Measurements from ENCODE around the gene AQP5.

AQP5 gene

DNA sequence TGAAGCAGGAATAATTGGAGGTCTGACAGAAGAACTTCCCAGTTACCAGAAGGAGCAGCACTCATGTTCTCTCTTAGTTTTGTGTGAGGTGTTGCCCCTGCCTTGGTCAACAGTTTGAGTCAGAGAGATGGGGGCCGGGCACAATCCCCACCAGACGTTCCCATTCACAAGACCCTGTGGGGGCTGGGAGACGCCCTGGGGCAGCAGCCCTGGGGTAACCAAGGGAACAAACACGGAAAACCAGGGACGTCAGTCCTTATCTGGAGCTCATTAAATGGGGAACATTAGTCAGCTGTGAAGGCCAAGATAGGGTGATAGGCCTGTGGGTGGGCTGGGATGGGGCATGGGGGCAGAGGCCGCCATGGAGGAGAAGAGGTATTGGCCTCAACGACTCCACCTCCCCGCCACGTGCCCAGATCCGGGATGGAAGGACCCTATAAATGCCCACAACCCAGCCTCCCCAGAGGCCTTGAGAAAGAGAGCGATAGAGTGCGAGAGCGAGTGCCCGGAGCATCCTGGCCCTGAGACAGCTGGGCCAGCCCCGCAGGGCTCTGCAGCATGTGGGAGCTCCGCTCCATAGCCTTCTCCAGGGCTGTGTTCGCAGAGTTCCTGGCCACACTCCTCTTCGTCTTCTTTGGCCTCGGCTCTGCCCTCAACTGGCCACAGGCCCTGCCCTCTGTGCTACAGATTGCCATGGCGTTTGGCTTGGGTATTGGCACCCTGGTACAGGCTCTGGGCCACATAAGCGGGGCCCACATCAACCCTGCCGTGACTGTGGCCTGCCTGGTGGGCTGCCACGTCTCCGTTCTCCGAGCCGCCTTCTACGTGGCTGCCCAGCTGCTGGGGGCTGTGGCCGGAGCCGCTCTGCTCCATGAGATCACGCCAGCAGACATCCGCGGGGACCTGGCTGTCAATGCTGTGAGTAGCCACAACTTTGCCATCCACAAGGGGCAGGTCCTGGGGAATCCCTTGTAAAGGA, 11.1 kb upstream of the AQP5 start, which contains the start of gene AQP2:
TSS of gene AQP2 (plus strand) at position 465 of the 979 bp plus-strand sequence. CDS start at position 559, 94 bp downstream.
- no peak for DNase-seq (ENCODE audit: low read depth)

DNA sequence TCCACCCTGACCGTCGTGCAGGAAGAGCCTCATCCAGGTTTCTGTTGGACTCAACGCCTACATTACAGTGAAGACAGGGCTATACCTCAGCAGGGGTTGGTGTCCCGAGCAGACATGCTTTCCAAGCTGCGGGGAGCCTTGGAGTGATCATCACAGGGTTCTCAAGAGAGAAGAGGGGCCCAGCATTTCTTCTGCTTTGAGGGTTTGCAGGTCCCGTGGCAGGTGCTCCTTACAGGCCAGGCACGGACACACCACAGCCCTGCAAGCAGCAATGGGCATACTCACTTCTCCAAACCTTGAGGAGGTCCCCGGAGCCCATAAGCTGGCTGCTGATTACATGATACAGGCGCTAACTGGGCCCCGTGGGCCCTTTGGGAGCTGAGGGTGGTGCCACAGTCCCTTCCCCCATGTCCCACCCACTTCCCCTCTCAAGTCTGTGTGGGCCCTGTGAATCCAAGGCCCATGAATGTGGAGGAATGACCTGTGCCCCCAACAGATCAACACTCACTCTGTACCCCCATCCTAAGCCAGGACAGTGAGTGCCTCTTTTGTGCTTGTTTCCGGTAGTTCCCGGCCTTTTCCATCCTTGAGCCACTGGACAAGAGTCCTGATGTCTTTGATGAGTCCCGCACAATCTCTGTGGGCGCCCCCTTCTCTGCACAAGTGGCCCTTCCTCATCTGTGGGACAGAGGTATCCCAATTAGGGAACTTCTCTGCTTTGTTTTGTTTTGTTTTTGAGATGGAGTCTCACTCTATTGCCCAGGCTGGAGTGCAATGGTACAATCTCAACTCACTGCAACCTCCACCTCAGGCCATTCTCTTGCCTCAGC, 10.0 kb upstream of the AQP5 start:
- no peak for DNase-seq (ENCODE audit: low read depth)

DNA sequence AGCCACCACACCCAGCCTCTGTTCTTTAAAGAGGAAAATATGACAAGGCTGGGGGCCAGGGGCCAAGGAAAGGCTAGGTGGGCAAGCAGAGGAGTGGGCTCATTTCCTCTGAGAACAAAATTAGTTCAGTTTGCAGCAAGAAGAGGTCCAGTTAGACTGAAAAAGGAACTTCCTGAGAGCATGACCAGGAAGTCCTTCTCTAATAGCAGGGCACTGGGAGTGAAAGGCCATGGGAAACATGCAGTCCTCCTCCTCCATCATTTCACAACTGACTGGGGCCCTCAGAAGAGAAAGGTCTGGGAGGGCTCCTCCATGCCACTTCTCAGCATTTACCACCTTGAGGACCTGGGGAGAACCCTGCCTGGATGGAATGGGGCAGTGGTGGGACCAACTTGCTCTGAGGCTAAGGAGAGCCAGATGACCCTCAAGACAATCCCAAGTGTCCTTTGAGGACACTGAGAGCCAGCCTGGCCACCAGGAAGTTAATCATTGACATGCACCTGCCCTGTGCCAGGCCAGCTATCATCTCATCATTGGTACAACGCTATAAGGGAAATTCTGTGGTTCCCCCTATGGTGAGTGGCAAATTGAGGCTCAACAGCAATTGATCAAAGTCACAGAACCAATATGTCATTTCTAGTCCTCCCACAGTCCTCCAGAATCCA, 9.1 kb upstream of the AQP5 start:
- DNase-seq (ENCODE audit: low read depth) = no peak

DNA sequence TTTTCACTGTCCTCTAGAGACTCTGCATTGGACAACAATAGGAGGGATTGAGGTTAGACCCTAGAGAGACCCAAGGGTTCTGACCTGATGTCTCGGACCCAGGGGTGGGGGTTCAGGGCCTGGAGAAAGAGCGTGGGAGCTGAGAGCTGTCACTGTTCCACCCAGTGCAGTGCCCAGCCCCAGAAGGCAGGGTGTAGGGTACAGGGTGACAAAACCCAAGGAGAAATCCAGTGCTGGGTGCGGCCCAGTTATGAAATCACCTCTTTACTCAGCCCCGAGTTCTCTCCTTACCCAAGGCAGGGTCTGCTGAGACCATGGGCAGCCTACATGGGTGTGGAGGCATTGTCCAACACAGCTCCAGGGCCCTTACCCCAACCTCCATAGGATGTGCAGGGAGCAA, 8.5 kb upstream of the AQP5 start:
- no peak for DNase-seq (ENCODE audit: low read depth)

DNA sequence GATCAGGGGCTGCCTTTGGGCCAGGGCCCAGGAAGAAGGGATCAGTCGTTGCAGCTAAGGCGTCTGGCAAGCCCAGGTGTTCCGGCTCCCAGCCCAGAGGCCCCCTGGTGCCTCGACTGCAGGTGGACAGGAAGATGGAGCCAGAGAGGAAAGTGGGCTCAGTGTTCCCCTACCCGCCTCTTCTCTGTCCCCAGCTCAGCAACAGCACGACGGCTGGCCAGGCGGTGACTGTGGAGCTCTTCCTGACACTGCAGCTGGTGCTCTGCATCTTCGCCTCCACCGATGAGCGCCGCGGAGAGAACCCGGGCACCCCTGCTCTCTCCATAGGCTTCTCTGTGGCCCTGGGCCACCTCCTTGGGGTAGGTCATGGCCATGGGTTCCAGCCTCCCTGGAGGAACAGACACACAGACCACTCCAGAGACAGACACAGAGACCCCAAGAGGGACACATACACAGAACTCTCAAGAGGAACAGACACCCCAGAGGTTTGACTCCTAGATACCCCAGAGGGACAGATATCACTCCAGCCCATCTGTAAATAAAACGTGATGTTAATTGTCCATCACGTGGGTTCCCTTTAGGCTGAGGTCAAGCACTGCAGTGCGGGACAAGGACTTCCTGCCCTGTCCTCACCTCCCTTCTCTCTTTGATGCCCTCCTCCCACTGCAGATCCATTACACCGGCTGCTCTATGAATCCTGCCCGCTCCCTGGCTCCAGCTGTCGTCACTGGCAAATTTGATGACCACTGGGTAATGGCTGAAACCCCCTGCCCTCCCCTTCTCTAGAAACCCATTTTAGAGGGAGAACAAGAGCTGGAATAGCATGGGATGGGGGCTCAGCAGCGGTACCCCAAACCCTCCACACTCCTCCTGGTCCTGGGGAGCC, 7.5 kb upstream of the AQP5 start:
- DNase-seq (ENCODE audit: low read depth) = no peak

DNA sequence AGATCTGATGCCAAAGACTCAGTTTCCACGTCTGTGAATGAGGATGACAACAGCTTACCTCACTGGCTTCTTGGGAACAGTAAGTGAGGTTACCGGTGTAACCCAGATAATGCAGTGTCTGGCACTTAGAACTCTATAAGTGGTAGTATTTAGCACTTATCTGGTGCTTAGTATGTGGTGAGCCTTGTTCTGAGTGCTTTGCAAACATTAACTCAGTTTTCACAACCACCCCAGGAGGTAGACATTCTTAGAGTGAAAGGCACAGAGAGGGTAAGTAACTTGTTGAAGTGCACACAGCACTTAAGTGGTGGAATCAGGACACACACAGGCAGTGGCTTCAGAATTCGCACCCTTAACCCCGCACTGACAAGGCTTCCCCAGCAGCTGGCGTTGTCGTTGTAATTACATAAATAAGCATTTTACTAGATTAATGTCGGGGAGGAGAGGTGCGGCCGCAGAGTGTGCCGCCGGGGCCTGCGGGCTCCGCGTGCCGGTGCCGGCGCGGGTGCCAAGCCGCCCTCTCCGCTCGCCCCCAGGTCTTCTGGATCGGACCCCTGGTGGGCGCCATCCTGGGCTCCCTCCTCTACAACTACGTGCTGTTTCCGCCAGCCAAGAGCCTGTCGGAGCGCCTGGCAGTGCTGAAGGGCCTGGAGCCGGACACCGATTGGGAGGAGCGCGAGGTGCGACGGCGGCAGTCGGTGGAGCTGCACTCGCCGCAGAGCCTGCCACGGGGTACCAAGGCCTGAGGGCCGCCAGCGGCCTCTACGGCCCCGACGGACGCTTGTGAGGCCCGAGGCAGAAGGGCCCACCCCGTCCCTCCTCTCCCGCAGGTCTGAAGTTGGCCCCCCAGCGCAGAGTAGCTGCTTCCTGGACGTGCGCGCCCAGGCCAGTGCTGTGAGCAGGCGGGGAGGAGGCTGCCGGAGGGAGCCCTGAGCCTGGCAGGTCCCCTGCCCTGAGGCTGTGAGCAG, 6.5 kb upstream of the AQP5 start:
- no peak for DNase-seq (ENCODE audit: low read depth)

DNA sequence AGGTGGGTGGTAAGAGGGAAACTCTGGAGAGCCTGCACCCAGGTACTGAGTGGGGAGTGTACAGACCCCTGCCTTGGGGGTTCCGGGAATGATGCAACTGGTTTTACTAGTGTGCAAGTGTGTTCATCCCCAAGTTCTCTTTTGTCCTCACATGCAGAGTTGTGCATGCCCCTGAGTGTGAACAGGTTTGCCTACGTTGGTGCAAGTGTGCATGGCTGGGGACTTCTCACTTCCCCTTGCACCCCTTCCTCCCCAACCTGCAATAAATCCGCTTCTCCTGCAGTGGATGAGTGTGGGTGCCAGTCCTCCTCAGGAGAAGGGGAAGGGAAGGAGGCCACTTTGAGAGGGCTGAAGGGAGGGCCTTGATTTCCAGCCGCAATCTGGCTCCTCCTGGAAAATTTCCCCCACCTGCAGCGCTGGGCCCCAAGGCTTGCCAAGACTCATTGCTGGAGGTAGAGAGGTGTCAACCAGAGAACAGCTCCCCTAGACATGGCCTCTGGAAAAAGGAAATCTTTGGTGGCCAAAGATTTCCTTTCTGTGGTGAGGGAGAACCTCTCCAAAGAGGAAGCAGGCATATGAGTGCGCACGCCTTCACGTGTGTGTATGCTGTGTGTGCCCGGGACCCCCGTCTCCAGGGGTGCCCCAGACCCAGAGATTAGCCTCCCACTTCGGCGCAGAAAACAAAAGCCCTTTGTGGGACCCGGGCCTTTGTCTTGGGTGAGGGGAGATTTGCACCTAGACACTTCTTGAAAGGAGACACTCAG, 5.6 kb upstream of the AQP5 start:
- DNase-seq (ENCODE audit: low read depth) = no peak

DNA sequence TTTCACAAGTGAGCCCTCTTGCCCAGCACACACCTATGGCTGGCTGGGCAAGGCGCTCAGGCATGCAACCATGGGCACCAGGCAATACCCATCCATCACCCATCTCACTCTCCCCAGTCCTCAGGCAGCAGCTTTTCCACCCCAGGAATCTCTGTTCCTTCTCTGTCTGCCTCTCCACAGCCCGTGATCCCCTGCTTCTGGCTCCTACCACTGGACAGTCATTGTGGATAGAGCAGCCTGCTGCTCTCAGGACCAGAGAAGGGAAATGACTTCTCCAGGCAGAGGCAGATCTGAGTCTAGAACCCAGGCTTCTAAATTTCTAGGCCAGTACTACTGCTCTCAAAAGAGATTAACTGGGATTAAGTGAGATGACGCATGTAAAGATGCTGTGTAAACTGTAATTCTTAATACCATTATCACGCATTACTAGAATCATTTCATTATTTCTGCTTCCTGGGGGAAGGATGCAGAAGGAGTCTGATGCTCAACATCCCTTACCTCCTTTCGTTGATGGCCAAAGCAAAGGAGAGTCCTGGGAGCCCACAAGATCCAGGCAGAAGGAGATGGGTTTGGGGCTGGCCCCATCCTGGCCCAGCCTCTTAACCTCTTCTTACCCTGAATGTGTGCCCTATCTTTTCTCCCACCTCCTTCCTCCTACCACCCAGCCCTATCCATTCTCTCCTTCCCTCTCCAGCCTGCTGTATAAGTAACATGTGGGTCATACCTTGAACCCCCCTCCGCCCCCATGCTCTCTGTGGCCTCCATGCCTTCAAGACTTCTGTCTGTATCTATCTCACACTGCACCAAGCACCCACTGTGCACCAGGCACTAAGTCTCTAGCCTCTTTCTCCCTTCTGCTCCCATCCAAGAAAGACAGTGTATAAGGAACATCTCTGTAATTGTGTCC, 4.8 kb upstream of the AQP5 start:
- no peak for DNase-seq (ENCODE audit: low read depth)

DNA sequence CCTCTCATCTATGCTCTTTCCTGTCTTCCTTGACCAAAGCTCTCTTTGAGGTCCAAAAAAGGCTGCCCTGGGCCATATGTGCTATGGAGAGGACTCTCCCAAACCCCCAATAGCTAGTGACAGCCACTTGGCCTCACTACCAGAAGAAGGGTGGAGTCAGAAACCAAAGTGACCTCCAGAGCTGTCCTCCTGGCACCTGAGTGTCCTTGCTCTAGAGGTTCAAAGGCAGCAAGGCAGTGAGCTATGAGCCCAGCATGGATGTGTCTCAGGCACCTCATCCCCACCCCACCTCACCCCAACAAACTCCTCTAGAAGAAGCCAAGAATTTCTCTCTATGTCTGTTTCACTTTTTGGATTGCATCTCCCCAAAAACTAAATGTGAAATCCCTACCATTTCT, 4.1 kb upstream of the AQP5 start:
- DNase-seq (ENCODE audit: low read depth) = no peak

DNA sequence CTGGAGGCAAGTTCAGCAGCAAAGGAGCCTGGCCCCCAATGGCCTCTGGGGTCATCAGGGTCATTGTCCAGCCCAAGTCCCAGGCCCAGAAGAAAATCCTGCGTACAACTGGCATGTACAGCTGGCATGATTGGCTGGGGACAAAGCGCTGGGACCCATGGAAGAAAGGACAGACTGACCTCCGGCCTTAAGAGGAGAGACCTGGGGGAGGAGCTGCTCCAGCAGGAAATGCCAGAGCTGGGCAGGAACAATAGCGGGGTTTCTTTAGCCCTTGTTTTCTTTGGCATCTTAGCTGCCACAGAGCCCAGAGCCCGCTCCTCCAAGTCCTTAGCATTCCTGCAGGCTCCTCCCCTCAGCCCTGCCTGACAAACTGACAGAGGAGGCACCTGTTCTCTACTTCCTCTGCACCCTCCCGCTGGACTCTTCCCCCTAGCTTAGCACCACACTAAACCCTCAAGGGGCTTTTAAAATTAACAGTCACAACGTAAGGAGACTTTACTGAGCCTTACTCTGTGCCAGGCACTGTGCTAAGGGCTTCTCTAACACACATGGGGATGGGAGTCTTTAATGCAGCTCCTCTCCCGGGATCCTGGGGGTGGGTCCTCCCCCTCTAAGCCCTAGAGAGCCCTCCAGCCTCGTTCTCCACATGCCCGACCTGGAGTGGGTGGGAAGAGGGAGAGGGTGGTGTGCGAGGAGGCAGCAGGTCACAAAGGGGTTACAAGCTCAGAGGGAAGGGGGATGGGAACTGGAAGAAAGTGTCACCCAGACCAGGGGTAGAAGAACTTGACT, 1.8 kb upstream of the AQP5 start:
- peak; percentile 73 for DNase-seq (ENCODE audit: low read depth)

DNA sequence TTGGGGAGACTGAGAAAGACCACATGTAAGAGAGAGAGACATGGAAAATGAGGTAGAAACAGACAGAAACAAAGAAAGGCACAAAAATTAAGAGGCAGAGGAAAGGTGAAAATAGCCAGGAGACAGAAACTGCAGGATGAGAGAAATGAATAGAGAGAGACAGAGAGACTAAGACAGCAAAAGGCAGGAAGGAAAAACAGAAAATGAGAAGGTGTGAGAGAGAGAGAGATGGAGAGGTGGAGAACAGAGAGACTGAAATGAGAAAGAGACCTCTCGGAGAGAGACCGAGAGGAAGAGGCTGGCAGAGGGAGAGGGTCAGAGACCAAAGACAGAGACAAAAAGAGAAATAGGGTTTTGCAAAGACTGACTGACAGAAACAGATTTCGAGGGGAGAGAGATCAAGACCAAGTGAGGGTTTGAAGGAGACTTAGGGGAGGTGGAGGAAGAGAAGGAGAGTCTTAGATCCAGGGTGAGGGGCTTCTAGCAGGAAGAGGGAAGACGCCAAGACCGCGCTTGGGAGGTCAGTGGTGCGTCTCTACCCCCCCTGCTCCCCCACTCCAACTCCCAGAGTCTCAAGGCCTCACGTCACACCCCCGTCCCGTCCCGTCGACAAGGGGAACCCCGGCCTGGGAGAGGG, 1.1 kb upstream of the AQP5 start:
- DNase-seq (ENCODE audit: low read depth) = no peak

DNA sequence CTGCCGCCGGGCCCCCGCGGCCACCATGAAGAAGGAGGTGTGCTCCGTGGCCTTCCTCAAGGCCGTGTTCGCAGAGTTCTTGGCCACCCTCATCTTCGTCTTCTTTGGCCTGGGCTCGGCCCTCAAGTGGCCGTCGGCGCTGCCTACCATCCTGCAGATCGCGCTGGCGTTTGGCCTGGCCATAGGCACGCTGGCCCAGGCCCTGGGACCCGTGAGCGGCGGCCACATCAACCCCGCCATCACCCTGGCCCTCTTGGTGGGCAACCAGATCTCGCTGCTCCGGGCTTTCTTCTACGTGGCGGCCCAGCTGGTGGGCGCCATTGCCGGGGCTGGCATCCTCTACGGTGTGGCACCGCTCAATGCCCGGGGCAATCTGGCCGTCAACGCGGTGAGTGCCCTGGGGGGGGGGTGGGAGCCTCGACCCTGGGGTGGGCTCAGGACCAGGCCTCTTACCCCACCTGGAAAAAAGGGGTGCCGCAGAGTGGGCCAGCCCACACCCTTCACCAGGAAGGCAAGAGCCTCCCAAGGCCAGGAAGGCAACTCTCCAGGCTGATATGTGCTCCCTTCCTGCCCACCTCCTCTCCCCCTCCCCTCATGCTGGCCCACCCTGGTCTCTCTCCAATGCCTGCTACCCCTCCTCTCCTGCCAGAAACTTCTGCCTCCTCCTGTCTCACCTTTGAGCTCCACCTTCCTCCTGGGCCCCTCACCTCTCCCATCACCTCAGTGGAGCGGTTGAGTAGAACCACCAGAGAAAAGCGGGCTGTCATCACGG, 507 bp downstream of the AQP5 start:
- DNase-seq (ENCODE audit: low read depth) = no peak

DNA sequence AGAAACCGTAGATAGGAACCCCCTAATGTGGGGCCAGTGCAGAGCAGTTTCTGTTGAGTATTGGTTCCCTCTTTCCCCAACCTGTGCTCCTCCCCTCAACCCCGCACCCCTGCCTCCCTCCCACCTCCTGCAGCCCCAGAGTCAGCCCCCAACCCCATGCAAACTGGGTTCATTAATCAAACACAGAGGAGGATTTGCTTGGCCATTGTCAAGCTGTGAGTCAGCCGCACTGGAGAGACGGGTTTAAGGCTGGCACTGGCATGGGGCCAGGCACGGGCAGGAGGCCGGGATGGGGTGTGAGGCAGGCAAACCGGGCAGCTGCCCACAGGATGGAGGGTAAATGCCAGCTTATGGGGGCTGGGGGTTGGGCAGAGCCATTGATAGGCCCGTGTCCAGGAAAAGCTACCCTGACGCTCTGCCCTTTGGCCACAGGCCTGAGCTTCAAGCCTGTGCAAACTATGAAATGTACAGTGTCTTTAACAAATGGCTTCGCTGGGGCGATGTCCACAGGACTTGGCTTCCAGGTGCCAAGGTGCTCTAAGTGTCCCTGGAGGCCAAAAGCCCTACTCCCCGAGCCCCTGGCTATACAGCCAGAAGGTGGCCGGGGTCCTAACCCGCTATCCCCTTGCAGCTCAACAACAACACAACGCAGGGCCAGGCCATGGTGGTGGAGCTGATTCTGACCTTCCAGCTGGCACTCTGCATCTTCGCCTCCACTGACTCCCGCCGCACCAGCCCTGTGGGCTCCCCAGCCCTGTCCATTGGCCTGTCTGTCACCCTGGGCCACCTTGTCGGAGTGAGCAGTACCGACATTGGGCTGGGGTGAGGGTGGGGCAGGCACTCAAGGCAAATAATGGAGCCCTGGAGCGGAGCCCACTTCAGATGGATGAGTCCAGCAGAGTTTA, 1.4 kb downstream of the AQP5 start:
- peak; percentile 74 for DNase-seq (ENCODE audit: low read depth)

DNA sequence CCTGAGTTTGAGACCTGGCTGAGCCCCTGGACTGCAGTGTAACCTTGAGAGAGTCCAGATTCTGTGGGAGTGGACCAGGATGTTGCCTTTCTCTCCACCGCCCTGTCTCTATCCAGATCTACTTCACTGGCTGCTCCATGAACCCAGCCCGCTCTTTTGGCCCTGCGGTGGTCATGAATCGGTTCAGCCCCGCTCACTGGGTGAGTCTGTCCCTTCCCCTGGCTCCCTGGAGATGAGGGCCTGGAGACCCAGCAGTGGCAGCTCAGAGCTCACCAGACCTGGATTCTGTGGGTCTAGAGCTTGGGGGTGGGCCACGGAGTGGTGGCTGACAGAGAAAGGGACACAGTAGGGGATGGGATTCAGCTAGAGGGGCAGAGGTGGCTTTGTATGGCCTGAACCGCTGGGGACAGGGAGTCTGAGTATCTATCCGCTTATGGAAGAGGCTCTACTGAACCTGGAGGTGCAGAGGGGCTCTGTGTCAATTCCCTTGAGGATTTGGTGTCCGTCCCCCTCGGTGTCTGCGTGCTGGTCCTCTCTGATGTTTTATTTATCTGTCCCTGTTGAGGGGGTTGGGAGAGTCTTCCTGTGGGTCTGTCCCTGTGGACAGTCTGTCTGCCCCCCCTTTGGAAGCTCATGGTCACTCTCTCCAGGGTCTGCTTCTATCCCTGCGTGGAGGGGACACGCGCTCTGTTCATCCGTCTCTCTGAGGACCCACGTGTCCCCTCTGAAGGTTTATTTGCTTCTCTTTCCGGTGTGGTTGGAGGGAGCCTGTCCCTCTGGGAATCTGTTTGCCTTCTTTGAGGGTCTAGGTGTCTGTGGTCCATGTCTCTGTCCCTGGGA, 2.5 kb downstream of the AQP5 start:
- DNase-seq (ENCODE audit: low read depth) = no peak

All from HS-27A (cell line).